GM08714 (cell line): Measurements from ENCODE around the gene PAX8.
"Not testable (repeated sequence)": the region's sequence is repeated elsewhere in the genome, so short reads cannot be mapped to it uniquely, and the experiment has no call there.

ENCODE experiments used
- H3K4me3 ChIP-seq: fragments of 200-500 bp; sonication (Bioruptor generic); 2 replicates; pipeline ENCODE4 v1.5.1; 2014; ENCODE audit warnings: mild to moderate bottlenecking, low read length, inconsistent platforms
- ZNF274 ChIP-seq: IDR thresholded peaks from 2 replicates; pipeline ENCODE4 v1.6.1; 2012; ENCODE audit warnings: mild to moderate bottlenecking, low read depth, low read length

Gene PAX8

GRCh38 chr2:113304702-113305101 lies 26.0 kb upstream of the PAX8 start:
- H3K4me3 ChIP-seq: no peak overlapping the region
- TF ChIP-seq ZNF274: no peak

- H3K4me3 ChIP-seq: not testable (repeated sequence)
Observed at GRCh38 chr2:113302216-113302980, 23.7 kb upstream of the PAX8 start.

GRCh38 chr2:113300281-113300680 lies 21.6 kb upstream of the PAX8 start:
- TF ChIP-seq ZNF274: no peak
- H3K4me3 ChIP-seq: no peak overlapping the region

- TF ChIP-seq ZNF274: no peak
- no peak overlapping the region for H3K4me3 ChIP-seq
Observed at GRCh38 chr2:113298176-113298575, 19.5 kb upstream of the PAX8 start.

GRCh38 chr2:113297590-113297989 lies 18.9 kb upstream of the PAX8 start:
- H3K4me3 ChIP-seq: not testable (repeated sequence)

GRCh38 chr2:113291191-113291590 lies 12.5 kb upstream of the PAX8 start:
- no peak overlapping the region for H3K4me3 ChIP-seq
- no peak for TF ChIP-seq ZNF274

GRCh38 chr2:113288674-113289149 lies 10.0 kb upstream of the PAX8 start:
- H3K4me3 ChIP-seq: not testable (repeated sequence)

GRCh38 chr2:113288117-113288673 lies 9.5 kb upstream of the PAX8 start:
- not testable (repeated sequence) for H3K4me3 ChIP-seq

GRCh38 chr2:113285816-113286215 lies 7.1 kb upstream of the PAX8 start:
- no peak overlapping the region for H3K4me3 ChIP-seq
- no peak for TF ChIP-seq ZNF274

- not testable (repeated sequence) for H3K4me3 ChIP-seq
Observed at GRCh38 chr2:113284999-113285398, 6.3 kb upstream of the PAX8 start.

GRCh38 chr2:113284476-113284875 lies 5.8 kb upstream of the PAX8 start:
- H3K4me3 ChIP-seq: no peak overlapping the region
- no peak for TF ChIP-seq ZNF274

GRCh38 chr2:113283704-113284284 lies 5.1 kb upstream of the PAX8 start:
- TF ChIP-seq ZNF274: no peak
- H3K4me3 ChIP-seq: no peak overlapping the region

GRCh38 chr2:113282747-113283533 lies 4.2 kb upstream of the PAX8 start:
- H3K4me3 ChIP-seq: no peak overlapping the region
- no peak for TF ChIP-seq ZNF274

GRCh38 chr2:113281910-113282746 lies 3.4 kb upstream of the PAX8 start:
- no peak overlapping the region for H3K4me3 ChIP-seq
- TF ChIP-seq ZNF274: no peak
